HG03060 (cell line): ENCODE measurements around the gene HNRNPU.

Experiments
- ATAC-seq: cut with Tn5 transposase; IDR thresholded peaks from one replicate; pipeline ENCODE4 v1.9.1; 2021; ENCODE audit warnings: low read depth, moderate number of reproducible peaks; ENCODE audit not compliant: unreplicated experiment

Gene HNRNPU

GRCh38 chr1:244813327-244813726 is 51.0 kb downstream of the HNRNPU start:
- ATAC-seq = no peak

- no peak for ATAC-seq
These were observed 54.1 kb downstream of the HNRNPU start for GRCh38 chr1:244810221-244810620.

DNA sequence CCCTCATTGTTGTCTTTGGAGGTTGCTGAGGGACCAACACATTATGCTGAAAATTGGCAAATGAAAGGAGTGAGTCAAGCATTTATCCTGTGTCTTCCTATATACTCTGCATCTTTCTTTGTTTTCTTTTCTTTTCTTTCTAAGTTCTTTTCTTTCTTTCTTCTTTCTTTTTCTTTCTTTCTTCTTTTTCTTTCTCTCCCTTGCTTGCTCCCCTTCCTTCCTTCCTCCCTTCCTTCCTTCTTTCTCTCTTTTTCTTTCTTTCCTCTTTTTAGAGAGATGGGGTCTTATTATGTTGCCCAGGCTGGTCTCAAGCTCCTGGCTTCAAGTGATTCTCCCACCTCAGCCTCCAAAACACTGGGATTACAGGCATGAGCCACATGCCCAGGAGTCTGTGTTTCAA is 57.2 kb downstream of the HNRNPU start:
- no peak for ATAC-seq

- no peak for ATAC-seq
These were observed 59.5 kb downstream of the HNRNPU start for GRCh38 chr1:244804841-244805240.

GRCh38 chr1:244802556-244803239 is 61.6 kb downstream of the HNRNPU start:
- no peak for ATAC-seq

GRCh38 chr1:244802041-244802440 is 62.3 kb downstream of the HNRNPU start:
- ATAC-seq = no peak

DNA sequence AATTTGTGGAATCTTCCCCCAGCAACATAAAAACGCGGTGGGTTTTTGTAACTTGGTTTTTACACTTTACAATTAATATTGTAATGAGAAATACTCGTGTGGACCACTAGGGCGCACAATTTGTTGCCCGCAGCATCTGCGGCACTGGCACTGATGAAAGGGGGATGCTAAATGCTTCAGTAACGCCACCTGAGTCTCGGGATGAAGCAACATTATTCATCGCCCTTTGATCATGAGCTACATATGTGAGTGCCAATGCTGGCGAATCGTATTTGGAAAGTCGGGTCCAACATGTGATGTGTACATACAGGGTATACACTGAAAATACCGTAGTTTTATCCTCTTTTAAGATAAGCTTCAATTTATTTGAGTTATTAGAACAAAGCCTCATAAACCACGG is 63.1 kb downstream of the HNRNPU start:
- peak; percentile 71 for ATAC-seq

DNA sequence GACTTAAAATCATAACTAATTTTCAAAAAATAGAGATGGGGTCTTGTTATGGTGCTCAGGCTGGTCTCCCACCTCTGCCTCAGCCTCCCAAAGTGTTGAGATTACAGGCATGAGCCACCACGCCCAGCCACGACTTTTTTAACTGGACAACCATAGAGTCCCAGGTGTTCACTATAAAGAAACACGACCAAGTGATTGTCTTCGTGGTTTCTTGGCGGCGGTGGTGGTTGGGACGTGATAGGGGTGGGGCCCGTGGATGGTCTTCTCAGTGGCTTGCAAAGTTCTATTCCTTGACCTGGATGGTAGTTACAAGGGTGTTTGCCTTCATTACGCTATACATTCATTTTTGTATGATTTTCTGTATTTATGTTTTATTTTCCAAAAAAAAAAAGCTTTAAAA is 63.5 kb downstream of the HNRNPU start:
- no peak for ATAC-seq
